NCI-H82 treated with DMSO at 0.1 percent for 48 hours (cell line): ENCODE data around the gene CPEB1.
"Not testable (repeated sequence)": the region's sequence is repeated elsewhere in the genome, so short reads cannot be mapped to it uniquely, and the experiment has no call there.

ENCODE experiments used
- DNase-seq: peaks from one replicate; lab custom pipeline; 2025; ENCODE audit not compliant: unreplicated experiment; lab: John Stamatoyannopoulos, UW

Gene CPEB1

DNA sequence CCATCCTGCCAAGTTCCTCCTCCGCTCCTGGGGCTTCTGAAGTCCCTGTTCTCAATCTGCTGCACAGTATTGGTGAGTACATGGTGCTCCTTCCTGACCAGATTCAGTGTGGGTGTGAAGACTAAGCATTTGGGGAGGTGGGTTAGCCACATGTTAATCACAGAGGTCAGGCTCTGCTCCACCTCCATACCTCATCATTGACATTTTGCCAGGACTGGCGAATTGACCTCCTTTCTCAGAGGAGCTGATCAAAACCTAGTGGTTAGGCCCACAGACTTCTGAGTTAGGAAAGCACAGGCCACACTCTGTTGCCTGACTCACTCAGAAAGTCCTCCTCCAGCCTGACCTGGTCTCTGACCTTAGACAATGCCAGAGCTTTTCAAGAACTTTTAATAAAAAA is 98.5 kb downstream of the CPEB1 start:
- no peak for DNase-seq

DNA sequence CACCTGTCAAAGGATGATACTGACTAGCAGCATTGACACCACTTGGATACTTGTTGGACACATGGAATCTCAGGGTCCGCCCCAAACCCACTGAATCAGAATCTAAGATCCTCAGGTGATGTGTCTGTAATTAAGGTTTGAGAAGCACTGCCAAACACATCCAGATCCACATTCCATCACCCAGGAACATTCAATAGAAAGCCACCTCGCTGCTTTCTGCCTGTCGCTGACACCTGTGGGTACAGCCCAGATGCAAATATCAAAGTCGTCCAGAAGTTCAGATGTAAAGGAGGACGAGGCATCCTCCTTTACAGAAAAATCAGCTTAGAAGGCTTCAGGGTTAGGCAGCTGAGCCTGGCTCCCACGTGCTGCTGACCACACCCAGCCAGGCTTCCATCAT is 101.7 kb downstream of the CPEB1 start:
- DNase-seq = no peak

DNA sequence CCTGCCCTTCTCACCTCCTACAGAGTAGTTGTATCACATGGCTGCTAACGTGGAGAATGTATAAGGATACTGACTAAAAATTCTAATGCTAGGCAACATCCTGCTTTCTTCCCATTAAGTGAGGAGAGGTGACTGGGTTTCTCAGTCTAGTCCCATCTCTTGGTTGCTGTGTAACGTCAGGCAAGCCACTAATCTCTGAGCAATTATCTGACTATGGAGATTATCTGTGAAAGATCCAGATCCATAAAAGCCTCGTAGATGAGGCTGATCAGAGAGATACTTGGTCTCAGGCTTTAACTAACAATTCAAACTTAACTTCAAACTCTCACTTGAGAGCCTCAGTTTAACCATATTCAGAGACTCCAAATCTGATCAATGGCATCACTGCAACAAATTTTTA is 102.2 kb downstream of the CPEB1 start:
- no peak for DNase-seq

DNA sequence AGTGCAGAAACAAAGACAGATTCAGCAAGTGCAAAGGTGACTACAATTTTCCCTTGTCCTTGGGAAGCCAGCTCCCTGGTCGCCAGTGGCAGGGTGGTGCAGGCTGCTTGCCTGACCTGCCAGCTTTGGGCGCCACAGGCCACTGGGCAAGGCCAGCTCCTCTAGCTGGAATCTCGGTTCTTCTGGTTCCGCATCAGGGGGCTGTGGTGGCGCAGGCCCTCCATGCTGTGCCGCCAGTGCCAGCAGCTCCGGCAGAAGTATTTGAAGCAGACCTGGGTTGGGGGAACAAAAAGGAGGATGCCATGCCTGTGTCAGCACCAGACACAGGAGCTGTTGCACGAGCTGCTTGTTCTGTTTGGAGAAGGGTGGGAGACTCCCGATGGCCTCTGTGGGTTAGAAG is 102.7 kb downstream of the CPEB1 start:
- DNase-seq = no peak

DNA sequence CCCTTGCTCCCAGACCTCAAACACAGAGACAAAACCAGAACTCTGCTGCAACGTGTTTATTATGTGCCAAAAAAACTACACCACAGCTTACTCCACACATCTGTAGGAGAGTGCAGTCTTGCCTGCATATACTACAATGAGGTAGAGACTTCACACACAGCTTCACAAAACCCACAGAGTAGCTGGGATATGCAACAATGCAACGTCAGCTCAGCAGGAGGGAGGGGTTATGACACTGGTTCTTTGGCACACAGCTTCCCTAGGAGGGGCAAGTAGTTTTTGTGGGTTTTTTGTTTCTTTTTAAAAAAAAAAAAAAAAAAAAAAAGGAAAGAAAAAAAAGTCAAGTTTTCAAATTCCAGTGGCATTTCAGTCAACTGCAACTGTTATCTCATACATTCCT is 104.0 kb downstream of the CPEB1 start:
- DNase-seq = no peak

DNA sequence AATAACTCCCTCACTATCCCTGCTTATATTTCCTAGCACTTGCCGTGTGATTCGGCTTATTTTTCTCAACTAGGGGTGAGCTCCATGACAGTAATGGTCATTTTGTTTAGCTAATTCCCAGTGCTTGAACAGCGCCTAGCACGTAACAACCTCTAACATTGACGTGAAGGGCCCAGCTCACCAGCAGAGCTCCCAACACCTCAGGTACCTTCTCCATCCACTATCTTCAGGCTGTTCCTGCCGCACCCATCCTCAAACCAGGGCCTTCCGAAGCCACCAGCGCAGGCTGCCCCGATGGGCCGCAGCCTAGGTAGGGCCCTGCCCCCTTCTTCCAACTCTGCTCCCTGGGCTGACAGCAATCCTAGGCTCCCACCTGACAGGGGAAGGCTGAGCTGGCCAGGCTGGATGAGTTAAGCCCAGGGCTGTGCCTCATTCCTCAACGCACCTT is 106.2 kb downstream of the CPEB1 start:
- no peak for DNase-seq

DNA sequence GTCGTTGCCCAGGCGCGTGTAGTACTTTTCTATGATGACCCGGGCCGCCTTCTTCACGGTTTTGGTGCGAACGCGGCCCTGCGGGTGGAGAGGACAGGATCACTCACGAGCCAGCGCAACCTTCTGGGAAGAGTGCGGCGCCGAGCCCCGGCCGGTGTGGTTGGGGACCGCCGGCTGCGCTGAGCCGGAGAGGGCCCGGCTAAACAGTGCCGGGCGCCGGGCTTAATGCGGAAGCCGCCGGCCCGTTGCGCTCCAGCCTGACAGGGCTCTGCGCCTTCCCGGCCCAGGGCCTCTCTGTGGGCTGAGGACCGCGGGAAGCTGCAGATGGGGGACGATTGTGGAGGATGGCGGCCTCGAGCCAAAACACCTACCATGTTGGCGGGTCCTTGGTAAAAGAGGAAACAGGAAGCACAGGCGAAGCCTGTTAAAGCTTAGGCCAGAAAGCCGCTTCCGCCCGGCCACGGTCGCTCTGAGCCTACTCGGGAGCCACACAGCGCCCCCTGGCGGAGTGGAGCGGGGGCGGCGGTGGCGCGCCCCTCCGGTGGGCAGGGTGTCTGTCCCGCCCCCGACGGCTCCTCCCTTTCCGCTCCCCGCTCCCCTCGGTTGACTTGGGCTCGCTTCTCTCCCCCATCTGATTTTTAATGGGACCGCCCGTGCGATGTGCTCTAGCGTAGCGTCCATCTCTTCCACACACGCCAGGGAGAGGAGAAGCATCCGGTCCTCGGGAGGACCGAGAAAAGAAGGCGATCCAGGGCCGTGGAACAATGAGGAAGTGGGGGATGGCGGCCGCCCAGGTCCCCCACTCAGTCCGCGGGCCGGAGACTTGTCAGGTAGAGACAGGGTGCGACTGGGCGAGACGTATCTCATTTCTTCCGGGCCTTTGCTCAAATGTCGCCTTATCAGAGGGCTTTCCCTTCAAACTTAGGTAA is 106.8 kb downstream of the CPEB1 start, which contains the start of gene RPS17:
RPS17 (minus strand) TSS at position 403 of the 929 bp plus-strand sequence; CDS start at position 374, 29 bp downstream.
- DNase-seq = no peak

DNA sequence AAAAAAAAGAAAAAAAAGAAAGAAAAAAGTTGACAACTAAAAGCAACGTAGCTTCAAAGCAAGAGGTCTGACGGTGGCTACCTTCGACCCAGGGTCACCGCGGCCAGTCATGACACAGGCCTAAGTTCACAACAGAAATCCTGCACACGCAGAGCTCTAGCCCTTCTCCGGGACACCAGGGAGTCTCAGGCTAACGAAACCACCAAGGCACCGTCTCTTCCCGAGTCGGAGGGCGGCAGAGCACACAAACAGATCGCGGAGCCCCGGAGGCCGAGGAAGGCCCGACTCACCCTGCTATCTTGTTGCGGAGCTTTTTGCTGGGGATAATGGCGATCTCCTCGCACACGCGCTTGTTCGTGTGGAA is 107.5 kb downstream of the CPEB1 start:
- no peak for DNase-seq

DNA sequence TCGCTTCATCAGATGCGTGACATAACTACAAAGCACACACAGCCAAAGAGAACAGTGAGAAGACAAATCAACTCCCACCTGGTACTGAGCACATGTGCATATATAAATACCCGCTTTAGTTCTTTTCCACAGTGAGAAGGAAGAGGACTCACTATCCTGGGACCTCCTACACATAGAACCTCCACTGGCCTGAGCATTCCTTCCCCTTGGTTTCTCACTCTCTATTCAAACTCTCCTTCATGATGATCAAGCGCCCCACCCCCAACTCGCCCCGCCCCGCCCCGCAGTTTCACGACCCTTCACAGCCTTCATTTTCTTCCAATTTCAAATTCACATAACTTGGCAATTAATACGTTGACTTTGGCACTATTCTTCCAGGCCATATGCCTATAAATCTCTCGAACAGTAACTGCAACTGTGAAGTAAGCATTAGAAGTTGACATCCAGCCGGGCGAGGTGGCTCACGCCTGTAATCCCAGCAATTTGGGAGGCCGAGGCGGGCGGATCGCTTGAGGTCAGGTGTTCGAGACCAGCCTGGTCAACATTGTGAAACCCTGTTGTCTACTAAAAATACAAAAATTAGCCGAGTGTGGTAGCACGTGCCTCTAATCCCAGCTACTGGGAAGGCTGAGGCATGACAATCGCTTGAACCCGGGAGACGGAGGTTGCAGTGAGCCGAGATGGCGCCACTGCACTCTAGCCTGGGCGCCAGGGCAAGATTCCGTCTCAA is 108.0 kb downstream of the CPEB1 start:
- no peak for DNase-seq

DNA sequence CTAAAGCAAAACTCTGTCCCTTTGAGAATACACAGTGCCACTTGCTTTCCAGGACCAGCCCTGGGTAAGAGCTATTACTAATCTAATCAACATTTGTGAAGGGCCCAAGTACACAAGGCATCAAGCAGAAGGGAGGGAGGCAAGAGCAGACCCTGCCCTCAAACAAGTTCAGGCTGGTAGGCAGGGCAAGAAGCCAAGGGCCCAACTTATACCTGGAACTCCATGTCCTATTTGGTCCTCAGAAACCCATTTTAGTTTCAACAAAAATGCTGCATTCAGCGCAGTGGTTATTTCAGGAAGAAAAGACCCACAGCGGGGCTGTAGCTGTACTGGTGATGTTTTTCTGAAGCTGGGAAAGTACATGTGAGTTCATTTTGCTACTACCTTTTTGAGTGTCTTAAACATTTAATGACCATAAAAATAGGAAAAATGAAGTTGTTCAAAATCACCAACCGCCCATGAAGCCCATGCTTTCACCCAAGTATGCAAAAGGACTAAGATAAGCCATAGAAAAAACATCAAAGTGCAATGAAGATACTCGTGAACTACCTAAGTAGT is 109.7 kb downstream of the CPEB1 start:
- no peak for DNase-seq

DNA sequence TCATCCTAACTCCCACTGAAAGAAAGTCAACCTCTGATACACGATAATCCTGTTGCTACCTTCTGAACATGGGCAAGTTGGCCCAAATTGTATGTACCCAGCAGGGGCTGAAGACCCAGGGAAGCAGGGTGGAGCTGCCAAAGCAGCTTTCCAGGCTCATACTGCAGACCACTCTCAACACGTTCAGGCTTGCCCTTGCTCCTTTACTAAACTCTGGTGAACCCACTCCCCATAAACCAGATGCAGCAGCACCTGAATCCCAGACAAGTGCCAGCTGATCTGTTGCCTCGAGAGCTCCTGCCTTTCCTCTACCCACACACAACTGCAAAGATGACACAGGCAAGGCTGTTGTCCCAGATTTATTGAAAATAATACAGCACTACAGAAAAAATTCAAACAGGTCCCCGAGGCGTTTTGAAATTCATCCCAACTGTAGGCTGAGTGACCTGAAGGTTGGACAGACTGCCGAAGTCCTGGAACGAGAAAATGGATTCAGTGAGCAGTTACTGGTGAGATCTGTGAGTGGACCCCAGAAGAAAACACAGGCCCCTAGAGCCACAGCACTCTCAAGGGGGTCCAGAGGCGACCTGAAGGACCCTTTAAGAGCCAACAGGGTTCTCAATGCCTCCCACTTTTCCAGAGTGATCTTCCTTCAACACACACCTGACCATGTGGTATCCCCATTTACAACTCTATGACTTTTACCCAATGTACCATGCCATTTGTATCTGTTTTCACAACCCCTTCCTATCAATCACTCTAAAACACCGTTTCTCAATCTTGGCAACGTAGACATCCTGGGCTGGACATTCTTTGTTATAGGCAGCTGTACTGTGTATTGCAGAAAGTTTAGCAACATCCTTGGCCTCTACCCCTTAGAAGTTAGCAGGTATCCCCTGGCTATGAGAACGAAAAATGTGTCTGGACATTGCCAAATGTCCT is 110.5 kb downstream of the CPEB1 start:
- no peak for DNase-seq

DNA sequence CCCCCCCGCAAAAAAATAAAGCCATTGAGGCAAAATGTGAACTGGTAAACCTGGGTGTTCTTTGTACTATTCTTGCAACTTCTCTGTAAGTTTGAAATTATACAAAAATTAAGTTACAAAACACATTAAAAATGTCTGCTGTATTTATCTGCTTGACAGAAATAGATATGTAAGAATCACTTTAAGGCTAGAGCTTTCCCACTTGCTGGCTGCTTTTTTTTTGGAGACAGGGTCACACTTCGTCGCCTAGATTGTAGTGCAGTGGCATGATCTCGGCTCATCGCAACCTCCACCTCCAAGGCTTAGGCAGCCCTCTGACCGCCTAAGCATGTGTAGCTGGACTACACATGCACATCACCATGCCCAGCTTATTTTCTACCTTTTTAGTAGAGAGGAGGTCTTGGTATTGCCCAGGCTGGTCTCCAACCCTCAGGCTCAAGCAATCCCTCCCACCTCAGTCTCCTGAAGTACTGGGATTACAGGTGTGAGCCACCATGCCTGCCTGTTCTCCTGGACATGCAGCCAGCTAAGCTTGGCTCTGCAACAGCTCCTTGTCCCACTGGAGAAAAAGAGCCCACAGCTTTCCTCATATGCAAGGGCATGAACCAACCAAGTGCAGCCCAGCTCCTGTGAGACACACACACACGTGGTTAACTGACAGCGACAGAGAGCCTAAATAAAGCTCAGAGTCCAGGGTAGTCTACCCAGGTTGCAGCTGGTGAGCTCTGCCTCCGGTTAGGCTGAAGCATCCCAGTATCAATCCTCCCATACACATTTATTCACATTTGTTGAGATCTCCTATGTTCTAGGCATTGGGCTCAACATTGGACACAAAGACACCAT is 111.4 kb downstream of the CPEB1 start:
- DNase-seq = no peak

DNA sequence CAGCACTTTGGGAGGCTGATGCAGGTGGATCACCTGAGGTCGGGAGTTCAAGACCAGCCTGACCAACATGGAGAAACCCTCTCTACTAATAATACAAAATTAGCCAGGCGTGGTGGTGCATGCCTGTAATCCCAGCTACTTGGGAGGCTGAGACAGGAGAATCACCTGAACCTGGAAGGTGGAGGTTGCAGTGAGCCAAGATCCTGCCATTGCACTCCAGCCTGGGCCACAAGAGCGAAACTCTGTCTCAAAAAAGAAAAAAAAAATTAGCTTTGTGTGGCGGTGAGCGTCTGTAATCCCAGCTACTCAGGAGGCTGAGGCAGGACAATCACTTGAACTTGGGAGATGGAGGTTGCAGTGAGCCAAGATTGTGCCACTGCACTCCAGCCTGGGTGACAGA is 112.0 kb downstream of the CPEB1 start:
- DNase-seq = not testable (repeated sequence)

DNA sequence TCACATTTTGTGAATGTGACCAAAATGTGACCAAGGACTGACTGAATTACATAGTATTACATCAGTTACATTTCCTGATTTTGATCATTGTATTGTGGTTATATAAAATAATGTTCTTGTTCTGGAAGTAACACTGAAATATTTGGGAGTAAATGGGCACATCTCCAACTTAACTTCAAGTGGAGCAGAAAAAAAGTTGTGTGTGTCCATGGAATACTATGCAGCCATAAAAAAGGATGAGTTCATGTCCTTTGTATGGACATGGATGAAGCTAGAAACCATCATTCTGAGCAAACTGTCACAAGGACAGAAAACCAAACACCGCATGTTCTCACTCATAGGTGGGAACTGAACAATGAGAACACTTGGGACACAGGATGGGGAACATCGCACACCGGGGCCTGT is 112.7 kb downstream of the CPEB1 start:
- not testable (repeated sequence) for DNase-seq

DNA sequence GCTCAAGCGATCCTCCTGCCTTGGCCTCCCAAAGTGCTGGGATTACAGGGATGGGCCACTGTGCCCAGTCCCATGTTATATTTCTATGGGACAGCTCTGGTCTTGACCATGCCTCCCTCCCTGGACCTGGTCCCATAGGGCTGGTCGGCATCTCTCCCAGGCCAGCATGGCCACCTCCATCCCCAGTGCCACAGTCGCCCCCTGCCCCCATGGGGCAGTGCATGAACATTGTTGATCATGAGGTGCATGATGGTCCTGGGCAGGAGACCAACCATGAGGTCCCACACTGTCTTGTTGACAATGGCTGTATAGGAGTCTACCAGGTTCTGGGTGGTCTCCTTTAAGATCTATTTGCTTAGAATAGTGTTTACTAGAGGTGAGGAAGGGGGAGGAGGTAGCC is 113.4 kb downstream of the CPEB1 start:
- DNase-seq = no peak

DNA sequence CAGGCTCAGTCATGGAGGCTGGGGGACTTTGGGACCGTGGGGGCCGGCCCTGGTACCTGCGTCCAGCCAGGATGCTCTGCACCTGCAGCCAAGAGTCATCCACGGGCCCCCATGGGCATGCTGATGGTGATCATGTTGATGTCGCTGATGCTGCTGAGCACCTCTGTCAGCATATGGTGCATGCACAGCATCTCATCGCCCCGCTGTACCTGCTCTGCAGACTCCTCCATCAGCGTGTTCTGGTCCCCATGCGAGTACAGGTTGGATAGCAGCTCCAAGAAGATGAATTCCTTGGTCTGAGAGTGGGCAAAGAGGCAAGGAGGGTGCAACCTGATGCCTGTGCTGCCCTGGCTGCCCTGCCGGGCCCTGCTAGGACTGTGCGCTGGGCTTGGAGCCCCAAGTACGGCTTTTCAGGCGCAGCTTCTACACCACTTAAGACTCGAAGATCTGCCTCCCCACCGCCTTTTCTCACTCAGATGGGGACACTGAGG is 114.1 kb downstream of the CPEB1 start:
- DNase-seq = no peak

DNA sequence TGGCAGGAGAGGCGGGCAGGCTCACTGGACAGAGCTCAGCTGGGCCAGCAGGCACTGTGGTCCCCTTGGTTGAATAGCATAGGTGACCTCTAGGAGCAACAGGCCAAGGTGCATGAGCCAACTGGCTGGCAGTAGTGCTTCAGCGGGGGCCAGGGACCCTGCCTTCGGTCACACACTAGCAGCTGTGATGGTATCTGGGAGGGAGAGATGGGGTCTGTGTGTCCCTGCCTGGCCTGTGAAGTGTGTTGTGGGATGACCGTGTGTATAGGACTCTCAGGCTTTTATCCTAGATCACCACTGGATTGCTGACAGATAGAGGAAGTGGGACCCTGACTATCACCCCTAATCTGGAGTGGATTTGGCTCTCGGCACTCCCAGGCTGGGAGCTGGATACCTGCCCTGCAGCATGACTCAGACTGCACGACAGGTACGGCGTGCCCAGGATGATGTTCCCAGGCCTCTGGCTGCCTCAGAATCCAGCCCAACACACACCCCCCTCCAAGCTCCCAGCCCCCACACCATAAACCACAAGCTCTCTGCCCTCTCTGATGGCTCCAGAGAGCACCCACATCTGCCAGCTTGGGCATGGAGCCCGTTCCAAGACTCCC is 114.7 kb downstream of the CPEB1 start:
- no peak for DNase-seq

DNA sequence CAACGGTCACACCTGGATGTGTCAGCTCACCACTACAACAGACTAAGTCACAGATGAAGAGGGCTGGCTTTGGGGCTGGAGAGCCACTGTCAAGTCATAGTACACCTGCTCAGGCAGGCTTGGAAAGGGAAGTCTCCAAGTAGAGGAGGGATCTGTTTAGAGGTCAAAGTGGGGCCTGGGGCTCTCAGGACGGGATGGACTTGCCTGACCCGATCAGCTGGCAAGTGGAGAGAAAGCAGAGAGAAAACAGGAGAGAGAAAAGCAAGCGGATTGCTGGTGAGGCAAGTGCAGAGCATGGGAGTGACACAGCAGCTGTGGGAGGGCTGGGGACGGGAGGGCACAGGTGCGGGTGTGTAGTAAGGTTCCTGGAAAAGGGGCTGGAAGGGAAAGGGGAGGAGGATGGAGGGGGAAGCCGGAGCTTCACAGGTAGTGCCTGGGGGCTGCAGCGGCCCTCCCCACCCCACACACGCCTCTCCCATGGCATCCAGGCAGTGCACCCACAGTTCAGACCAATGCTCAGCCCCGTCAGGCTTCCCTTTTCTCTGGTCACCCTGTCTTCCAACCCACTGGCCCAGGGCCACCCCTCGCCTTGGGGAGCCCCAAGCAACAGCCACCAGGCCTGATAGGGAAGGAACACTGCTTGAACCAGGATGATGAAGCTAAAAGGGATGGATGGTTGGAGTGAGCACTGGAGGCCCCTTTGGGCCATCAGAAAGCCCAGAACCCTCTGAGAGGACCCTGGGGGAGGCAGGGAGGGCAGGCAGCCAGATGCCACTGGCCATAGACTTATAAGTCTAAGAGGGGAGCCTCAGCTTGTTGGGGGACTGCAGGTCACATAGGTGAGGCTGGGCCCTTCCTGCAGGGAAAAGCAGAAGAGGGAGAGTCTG is 115.4 kb downstream of the CPEB1 start:
- no peak for DNase-seq
